CD14-positive monocyte (primary cell): ENCODE measurements around the gene PRKACA. TPM values are rescaled to one million over a fixed set of nuclear protein-coding genes. Genes with fewer than 3 reads are reported as not detected.
A peak's percentile ranks its signal among the peaks of the same experiment; 100 is the strongest.

Experiments
- DNase-seq, 3 donors: peaks; one replicate each; pipeline ENCODE4 v3.0.0-alpha.2; 2011 to 2022
- H2AFZ ChIP-seq: 2 replicates; pipeline ENCODE4 v1.6.0; 2012; ENCODE audit warnings: mild to moderate bottlenecking, low read depth, low read length, inconsistent platforms; ENCODE audit not compliant: insufficient read depth, poor library complexity, severe bottlenecking
- H3K27ac ChIP-seq, 2 donors: 1 replicate in 1 of 2; 2 replicates in 1 of 2; pipeline ENCODE4 v1.5.1; 2012 to 2013; ENCODE audit warnings: low read length in 2 of 2, control low read depth in 1 of 2, inconsistent platforms in 1 of 2, low read depth in 1 of 2, mild to moderate bottlenecking in 1 of 2
- H3K27me3 ChIP-seq, 2 donors: one replicate each; pipeline versions ENCODE4 v1.6.0 to v1.6.1; 2011 to 2013; ENCODE audit warnings: low read length in 2 of 2; ENCODE audit not compliant: control insufficient read depth in 2 of 2, insufficient read depth in 2 of 2
- H3K36me3 ChIP-seq, 2 donors: replicated peaks in 1 of 2; 1 replicate in 1 of 2; 2 replicates in 1 of 2; pipeline versions ENCODE4 v1.5.1 to v1.6.1; 2012 to 2013; ENCODE audit warnings: low read length in 2 of 2, control low read depth in 1 of 2, inconsistent platforms in 1 of 2, mild to moderate bottlenecking in 1 of 2; ENCODE audit not compliant: insufficient read depth in 2 of 2, control insufficient read depth in 1 of 2
- H3K4me1 ChIP-seq, 2 donors: 1 replicate in 1 of 2; 2 replicates in 1 of 2; pipeline versions ENCODE4 v1.5.1 to v1.6.1; 2012 to 2013; ENCODE audit warnings: low read length in 2 of 2, control low read depth in 1 of 2, inconsistent platforms in 1 of 2, mild to moderate bottlenecking in 1 of 2, moderate library complexity in 1 of 2; ENCODE audit not compliant: insufficient read depth in 2 of 2, control insufficient read depth in 1 of 2
- H3K4me2 ChIP-seq: replicated peaks from 2 replicates; pipeline ENCODE3; 2012; ENCODE audit warnings: low read length, moderate library complexity, mild to moderate bottlenecking; ENCODE audit not compliant: poor library complexity, severe bottlenecking; ENCODE audit errors: extremely low read depth
- H3K4me3 ChIP-seq, 3 experiments: fragments of 200-600 bp in 1 of 3; sonication (generic) in 1 of 3; replicated peaks in 1 of 3; 1 replicate in 2 of 3; 2 replicates in 1 of 3; pipeline ENCODE4 v1.5.1; 2011 to 2013; ENCODE audit warnings: low read length in 3 of 3, mild to moderate bottlenecking in 3 of 3, control low read depth in 2 of 3, low read depth in 2 of 3, inconsistent platforms in 1 of 3, moderate library complexity in 1 of 3
- H3K79me2 ChIP-seq: 2 replicates; pipeline ENCODE4 v1.6.0; 2012; ENCODE audit warnings: mild to moderate bottlenecking, control low read depth, inconsistent platforms, low read length, moderate library complexity; ENCODE audit not compliant: insufficient read depth
- H3K9ac ChIP-seq: 2 replicates; pipeline ENCODE4 v1.6.0; 2017; ENCODE audit warnings: low read length, mild to moderate bottlenecking; ENCODE audit not compliant: insufficient read depth, poor library complexity, severe bottlenecking
- H3K9me3 ChIP-seq, 2 donors: replicated peaks in 1 of 2; 1 replicate in 1 of 2; 2 replicates in 1 of 2; pipeline versions ENCODE4 v1.5.1 to v1.6.1; 2012 to 2013; ENCODE audit warnings: low read length in 2 of 2, control low read depth in 1 of 2; ENCODE audit not compliant: control insufficient read depth in 1 of 2, insufficient read depth in 1 of 2
- H4K20me1 ChIP-seq: 2 replicates; pipeline ENCODE4 v1.6.0; 2012; ENCODE audit warnings: mild to moderate bottlenecking, low read length, control low read depth, moderate library complexity; ENCODE audit not compliant: insufficient read depth
- H3K27ac Mint-ChIP-seq, 7 donors: one replicate each; pipeline ENCODE4 v1.8.0; 2020; ENCODE audit warnings: mild to moderate bottlenecking in 7 of 7, mixed read lengths in 7 of 7, moderate library complexity in 6 of 7, inconsistent platforms in 2 of 7
- H3K27me3 Mint-ChIP-seq, 3 donors: one replicate each; pipeline ENCODE4 v1.8.0; 2021 to 2022; ENCODE audit warnings: low read depth in 3 of 3, mild to moderate bottlenecking in 3 of 3, mixed read lengths in 3 of 3, moderate library complexity in 3 of 3, inconsistent platforms in 1 of 3
- H3K36me3 Mint-ChIP-seq, 2 donors: one replicate each; pipeline ENCODE4 v1.8.0; 2020; ENCODE audit warnings: mixed read lengths in 2 of 2, inconsistent platforms in 1 of 2, mild to moderate bottlenecking in 1 of 2
- H3K4me1 Mint-ChIP-seq: one replicate; pipeline ENCODE4 v1.8.0; 2020; ENCODE audit warnings: mild to moderate bottlenecking, mixed read lengths
- H3K4me3 Mint-ChIP-seq, 2 donors: one replicate each; pipeline ENCODE4 v1.8.0; 2020; ENCODE audit warnings: mild to moderate bottlenecking in 2 of 2, mixed read lengths in 2 of 2, moderate library complexity in 1 of 2
- H3K9me3 Mint-ChIP-seq, 7 donors: one replicate each; pipeline ENCODE4 v1.8.0; 2020 to 2022; ENCODE audit warnings: mixed read lengths in 7 of 7, mild to moderate bottlenecking in 6 of 7, moderate library complexity in 6 of 7, inconsistent platforms in 2 of 7
- WGBS: methylation state at CpG from one replicate; pipeline ENCODE4 v1.1.5; 2013; ENCODE audit warnings: missing lambda C conversion rate; ENCODE audit not compliant: insufficient coverage; 5-methylcytosine and 5-hydroxymethylcytosine counted together
- intact Hi-C, 2 donors: fragments of 100-400 bp; cut with micrococcal nuclease; formaldehyde crosslinking; loops; one replicate each; pipeline versions ENCODE4 v1.15.0 to v1.15.1; 2023
- polyA plus RNA-seq, 3 donors: library from polyadenylated mRNA; depleted of rRNA in 1 of 3; unstranded in 2 of 3; stranded (reverse) in 1 of 3; fragments of 300-500 nt in 2 of 3; fragments of >200 nt in 1 of 3; fragmentation: Illumina TruSeq in 2 of 3; gene quantifications; 1 replicate in 2 of 3; 2 replicates in 1 of 3; pipeline ENCODE4 v1.2.3, GENCODE V29; 2012 to 2021
- TF ChIP-seq, protein P1 (sequence below): fragments of 200-600 bp; IDR thresholded peaks from one replicate; pipeline ENCODE4 v1.8.0; 2022; ENCODE audit warnings: antibody characterized with exemption, mild to moderate bottlenecking

The PRKACA gene
- polyA plus RNA-seq, 3 donors, result 2.0 to 231 (median 3.8) TPM

DNA sequence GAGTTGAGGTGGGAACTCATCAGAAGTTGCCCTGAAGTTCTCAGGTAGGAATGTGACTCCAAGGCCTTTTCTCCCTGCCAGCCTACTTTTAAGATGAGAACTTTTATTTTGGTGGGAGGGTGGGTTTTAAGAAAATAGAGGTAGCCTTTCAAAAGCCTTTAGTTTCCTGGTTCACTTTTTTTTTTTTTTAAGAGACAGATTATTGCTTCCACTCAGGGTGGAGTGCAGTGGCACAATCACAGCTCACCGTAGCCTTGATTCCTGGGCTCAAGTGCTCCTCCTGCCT lies 34.9 kb downstream of the PRKACA start:
- peaks cover 43 to 47% of the 10 kb centered on the region in 2 donors for H3K4me1 ChIP-seq
- H3K4me2 ChIP-seq, result peak overlapping the region; percentile 100
- H3K4me3 ChIP-seq, result no peak overlapping the region
- H3K27me3 ChIP-seq, result no peaks in the 10 kb centered on the region
- WGBS, result 80% methylated on average over 1 of the region's 1 CpG
- Mint-ChIP-seq H3K27me3 (peaks cover 0 to 3% (median 2%) of the 10 kb centered on the region in 3 donors), H3K27ac (peak overlapping the region in 1 of 7 donors; percentile 76), H3K4me3 (no peak overlapping the region), H3K36me3 (peaks cover 3 to 7% of the 10 kb centered on the region in 2 donors), H3K9me3 (no peaks in the 10 kb centered on the region), H3K4me1 (peaks cover 31% of the 10 kb centered on the region)
- H3K9me3 ChIP-seq, result no peaks in the 10 kb centered on the region
- no peak overlapping the region for H3K9ac ChIP-seq
- H2AFZ ChIP-seq, result no peak overlapping the region
- no peaks in the 10 kb centered on the region for H4K20me1 ChIP-seq
- intact Hi-C loops, result loop anchor here in 1 of 2 donors (5.0 kb wide), 1 partner anchor 35 kb away; the partner anchor contains the start of gene PRKACA
- H3K27ac ChIP-seq, result no peak overlapping the region
- H3K36me3 ChIP-seq, result no peaks in the 10 kb centered on the region
- no peaks in the 10 kb centered on the region for H3K79me2 ChIP-seq
- DNase-seq, result no peak
- TF ChIP-seq, protein P1, sequence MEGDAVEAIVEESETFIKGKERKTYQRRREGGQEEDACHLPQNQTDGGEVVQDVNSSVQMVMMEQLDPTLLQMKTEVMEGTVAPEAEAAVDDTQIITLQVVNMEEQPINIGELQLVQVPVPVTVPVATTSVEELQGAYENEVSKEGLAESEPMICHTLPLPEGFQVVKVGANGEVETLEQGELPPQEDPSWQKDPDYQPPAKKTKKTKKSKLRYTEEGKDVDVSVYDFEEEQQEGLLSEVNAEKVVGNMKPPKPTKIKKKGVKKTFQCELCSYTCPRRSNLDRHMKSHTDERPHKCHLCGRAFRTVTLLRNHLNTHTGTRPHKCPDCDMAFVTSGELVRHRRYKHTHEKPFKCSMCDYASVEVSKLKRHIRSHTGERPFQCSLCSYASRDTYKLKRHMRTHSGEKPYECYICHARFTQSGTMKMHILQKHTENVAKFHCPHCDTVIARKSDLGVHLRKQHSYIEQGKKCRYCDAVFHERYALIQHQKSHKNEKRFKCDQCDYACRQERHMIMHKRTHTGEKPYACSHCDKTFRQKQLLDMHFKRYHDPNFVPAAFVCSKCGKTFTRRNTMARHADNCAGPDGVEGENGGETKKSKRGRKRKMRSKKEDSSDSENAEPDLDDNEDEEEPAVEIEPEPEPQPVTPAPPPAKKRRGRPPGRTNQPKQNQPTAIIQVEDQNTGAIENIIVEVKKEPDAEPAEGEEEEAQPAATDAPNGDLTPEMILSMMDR, result no peak

DNA sequence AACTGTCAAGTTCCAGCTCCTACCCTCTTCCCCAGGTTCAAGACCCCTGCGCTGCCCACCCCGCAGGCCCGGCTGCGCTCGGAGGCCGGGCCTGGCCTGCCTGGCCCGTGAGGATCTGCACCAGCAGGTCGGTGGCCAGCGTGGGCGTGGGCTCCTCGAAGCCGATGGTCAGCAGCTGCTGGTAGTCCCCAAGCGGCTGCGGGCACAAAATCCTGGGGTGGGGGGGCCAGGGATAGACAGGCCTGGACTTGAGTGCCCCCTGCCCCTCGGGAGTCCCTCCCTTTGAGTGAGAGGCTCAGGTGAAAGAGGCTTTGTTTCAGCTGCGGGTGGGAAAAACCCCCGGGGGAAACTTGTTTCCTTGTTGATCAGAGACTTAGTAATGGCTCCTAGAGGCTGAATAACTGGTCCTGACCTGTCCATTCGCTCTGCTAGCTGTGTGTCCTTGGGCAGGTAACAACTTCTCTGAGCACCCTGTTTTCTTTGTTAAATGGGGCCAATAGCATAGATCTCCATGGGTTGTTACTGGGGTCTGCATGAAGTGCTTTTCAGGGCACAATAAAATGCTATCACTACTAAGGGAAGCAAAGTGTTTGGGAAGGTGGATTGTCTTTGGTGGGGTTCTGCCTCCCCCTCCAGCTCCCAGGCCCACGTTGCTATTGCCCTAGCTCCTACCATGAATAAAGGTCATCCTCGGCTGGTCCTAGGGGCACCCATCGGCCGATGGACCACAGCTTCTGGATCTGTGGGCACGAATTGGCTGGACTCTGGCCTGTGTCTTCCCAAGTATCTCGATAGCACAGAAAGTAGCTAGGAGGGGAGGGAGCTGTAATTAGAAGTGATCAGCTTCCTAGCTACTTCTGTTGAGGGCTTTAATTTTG lies 35.5 kb downstream of the PRKACA start:
- Histone ChIP-seq H3K27me3 (no peaks in the 10 kb centered on the region), H3K9me3 (no peaks in the 10 kb centered on the region), H3K79me2 (no peaks in the 10 kb centered on the region), H3K36me3 (no peaks in the 10 kb centered on the region), H3K4me1 (peaks cover 49 to 53% of the 10 kb centered on the region in 2 donors), H2AFZ (peak overlapping the region; percentile 96), H3K4me2 (peak overlapping the region; percentile 100), H3K4me3 (peak overlapping the region; percentile 57 to 96 (median 72)), H3K27ac (peak overlapping the region; percentile 57 to 84), H4K20me1 (no peaks in the 10 kb centered on the region), H3K9ac (peak overlapping the region; percentile 81)
- Mint-ChIP-seq H3K4me1 (peaks cover 36% of the 10 kb centered on the region), H3K4me3 (peak overlapping the region; percentile 88 to 94), H3K9me3 (no peaks in the 10 kb centered on the region), H3K36me3 (peaks cover 3 to 7% of the 10 kb centered on the region in 2 donors), H3K27me3 (peaks cover 0 to 3% (median 2%) of the 10 kb centered on the region in 3 donors), H3K27ac (peak overlapping the region; percentile 91 to 98 (median 94))
- peak in 1 of 3 donors; percentile 50 for DNase-seq
- intact Hi-C loops, result loop anchor here (1.0 to 5.0 kb wide), 4 partner anchors 35 to 76 kb away; partner anchors contain the start of genes PRKACA (in 2 of the 2), ASF1B (in 1 of the 2) and RFX1 (in 1 of the 2)
- WGBS, result 31% methylated on average over 16 of the region's 24 CpGs
- TF ChIP-seq, protein P1, result no peak
